Prostate gland (tissue), 2 donors: Measurements from ENCODE around the gene TOP3B.

Source experiments
- CTCF ChIP-seq, 4 experiments: fragments of 200-600 bp in 2 of 4; fragments of 450-650 bp in 2 of 4; sonication (generic) in 2 of 4; IDR thresholded peaks; 1 replicate in 3 of 4; 2 replicates in 1 of 4; pipeline ENCODE4 v1.5.1; 2016 to 2019; ENCODE audit warnings: antibody characterized with exemption in 4 of 4, mild to moderate bottlenecking in 2 of 4, moderate library complexity in 2 of 4
- POLR2A ChIP-seq: fragments of 450-650 bp; IDR thresholded peaks from one replicate; pipeline ENCODE4 v1.6.1; 2016; ENCODE audit warnings: antibody characterized with exemption, mild to moderate bottlenecking

GRCh38 chr22:21942407-21943343, 39.9 kb downstream of the TOP3B start:
- TF ChIP-seq CTCF (IDR thresholded peaks at IDR 0.05): no peak
- TF ChIP-seq POLR2A: no peak
